Neuron (in vitro differentiated cells): ENCODE measurements around the gene TMOD1.
"Not testable (repeated sequence)": the region's sequence is repeated elsewhere in the genome, so short reads cannot be mapped to it uniquely, and the experiment has no call there.

Experiments
- H2AFZ ChIP-seq: one replicate; pipeline ENCODE4 v1.6.1; 2013; ENCODE audit warnings: low read depth, mild to moderate bottlenecking, inconsistent platforms, low read length, moderate library complexity
- H3K27me3 ChIP-seq: one replicate; pipeline ENCODE4 v1.6.1; 2013; ENCODE audit warnings: low read length; ENCODE audit not compliant: insufficient read depth
- H3K36me3 ChIP-seq: one replicate; pipeline ENCODE4 v1.6.1; 2013; ENCODE audit warnings: low read length; ENCODE audit not compliant: insufficient read depth
- H3K4me1 ChIP-seq: one replicate; pipeline ENCODE4 v1.6.1; 2013; ENCODE audit warnings: low read length; ENCODE audit not compliant: insufficient read depth
- H3K4me3 ChIP-seq: 2 replicates; pipeline ENCODE4 v1.5.1; 2013; ENCODE audit warnings: mild to moderate bottlenecking, low read length, moderate library complexity
- H3K9me3 ChIP-seq: one replicate; pipeline ENCODE4 v1.6.1; 2013; ENCODE audit warnings: low read length

TMOD1 gene

DNA sequence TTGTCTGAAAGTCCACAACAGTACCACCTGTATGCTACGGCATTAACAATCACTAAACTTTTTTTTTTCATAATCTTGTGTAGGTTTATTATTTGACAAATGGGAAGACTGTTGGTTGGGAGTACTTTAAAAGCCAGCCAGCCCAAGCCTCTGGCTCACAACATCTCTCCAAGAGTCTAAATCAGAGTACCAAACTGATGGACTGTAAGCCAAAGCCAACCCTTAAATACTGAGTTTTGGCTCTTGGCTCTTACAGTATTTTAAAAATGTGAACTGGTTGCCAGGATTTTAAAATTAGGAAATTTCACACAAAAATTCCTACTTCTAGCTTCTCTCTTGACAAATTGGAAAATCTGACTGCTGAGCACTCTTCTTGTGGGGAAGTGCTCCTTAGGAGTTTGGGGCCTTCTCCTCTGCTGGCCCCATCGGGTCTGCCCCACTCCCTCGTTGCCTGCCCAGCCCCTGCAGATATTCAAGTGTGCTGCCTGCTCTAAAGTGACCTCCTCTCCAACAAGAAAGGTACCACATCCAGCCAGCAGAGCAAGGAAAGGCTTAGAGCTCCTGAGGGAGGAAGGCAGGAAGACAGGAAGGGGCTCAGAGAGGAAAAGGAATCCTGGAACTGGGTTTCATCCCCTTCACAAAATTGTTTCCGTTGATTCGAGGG lies 21.8 kb upstream of the TMOD1 start:
- Histone ChIP-seq H3K27me3 (peaks cover 5% of the 10 kb centered on the region), H3K36me3 (no peaks in the 10 kb centered on the region), H3K4me3 (no peak overlapping the region), H3K4me1 (no peaks in the 10 kb centered on the region), H3K9me3 (peaks cover 2% of the 10 kb centered on the region), H2AFZ (no peak overlapping the region)

DNA sequence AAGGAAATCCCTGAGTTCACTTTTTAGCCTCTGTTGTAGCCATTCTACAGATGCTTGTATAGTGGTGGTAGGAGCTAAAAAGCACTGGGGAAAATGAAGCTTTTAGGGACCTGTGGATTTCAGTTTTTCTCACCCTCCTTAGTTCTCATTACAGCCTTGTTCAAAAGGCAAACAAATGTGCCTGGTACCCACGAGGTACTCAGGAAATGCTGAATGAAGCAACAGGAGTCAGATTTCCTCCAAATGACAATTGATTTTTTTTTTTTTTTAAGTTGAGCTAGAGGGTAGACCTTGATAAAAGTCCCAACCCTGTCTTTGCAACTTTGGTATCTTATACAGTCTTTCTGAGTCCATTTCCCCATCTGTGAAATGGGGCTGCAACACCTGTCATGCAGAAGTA lies 21.3 kb upstream of the TMOD1 start:
- Histone ChIP-seq H3K4me1 (no peaks in the 10 kb centered on the region), H3K27me3 (peaks cover 7% of the 10 kb centered on the region), H3K36me3 (no peaks in the 10 kb centered on the region), H3K9me3 (peaks cover 2% of the 10 kb centered on the region), H2AFZ (no peak overlapping the region), H3K4me3 (no peak overlapping the region)

DNA sequence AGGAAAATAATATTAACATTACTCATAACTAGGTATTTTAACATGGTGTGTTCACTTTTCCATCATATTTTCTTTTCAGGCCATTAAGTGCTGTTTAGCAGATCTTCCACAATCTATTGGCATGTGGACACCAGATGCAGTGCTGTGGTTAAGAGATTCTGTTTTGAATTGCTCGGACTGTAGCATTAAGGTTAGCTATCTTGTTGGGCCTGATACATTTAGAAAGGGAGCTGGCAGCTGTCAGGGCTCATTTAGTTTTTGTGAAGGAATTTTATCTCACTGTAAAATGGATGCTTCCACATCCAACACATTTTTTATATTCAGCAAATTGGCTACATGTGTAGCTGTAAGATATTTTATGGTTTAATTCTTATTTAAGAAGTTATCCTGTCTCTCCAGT lies 20.7 kb upstream of the TMOD1 start:
- Histone ChIP-seq H3K4me3 (no peak overlapping the region), H3K9me3 (peaks cover 2% of the 10 kb centered on the region), H3K4me1 (no peaks in the 10 kb centered on the region), H3K36me3 (no peaks in the 10 kb centered on the region), H2AFZ (no peak overlapping the region), H3K27me3 (peaks cover 7% of the 10 kb centered on the region)

DNA sequence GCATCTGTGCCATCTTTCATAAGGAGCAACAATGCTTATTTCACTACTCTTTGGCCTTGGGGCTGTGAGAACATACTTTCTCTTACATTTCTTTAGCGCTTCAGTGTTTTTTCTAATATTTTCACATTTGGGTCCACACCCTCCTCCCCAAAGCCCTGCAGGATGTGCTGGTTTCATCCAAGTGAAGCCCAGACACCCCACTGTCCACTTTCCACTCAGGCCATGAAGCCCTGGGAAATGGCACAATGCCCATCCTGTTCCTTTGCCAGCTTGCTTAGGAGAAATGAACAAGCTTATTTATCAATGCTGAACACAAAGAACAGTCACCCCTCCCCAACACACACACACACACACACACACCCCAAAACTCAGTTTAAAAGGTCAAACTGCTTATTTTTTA lies 17.3 kb upstream of the TMOD1 start:
- no peaks in the 10 kb centered on the region for H3K4me1 ChIP-seq
- H3K36me3 ChIP-seq, result no peaks in the 10 kb centered on the region
- peaks cover 2% of the 10 kb centered on the region for H3K9me3 ChIP-seq
- no peak overlapping the region for H3K4me3 ChIP-seq
- H2AFZ ChIP-seq, result no peak overlapping the region
- peaks cover 7% of the 10 kb centered on the region for H3K27me3 ChIP-seq

DNA sequence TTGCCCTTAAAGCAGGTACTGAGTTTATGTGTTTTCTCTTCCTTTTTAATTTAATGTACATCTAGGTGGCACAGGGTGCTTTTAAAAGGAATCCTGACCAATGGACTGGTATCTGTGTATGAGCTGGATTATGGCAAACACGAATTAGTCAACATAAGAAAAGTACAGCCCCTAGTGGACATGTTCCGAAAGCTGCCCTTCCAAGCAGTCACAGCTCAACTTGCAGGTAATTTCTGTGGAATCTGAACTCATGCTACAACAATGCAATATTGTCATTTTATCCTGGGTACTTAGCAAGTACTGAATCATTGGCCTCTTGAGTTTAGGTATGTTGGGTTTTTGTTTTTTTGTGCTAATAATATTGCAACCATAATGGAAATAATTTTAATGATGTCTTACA lies 14.4 kb upstream of the TMOD1 start:
- H3K27me3 ChIP-seq, result peaks cover 3% of the 10 kb centered on the region
- no peaks in the 10 kb centered on the region for H3K4me1 ChIP-seq

DNA sequence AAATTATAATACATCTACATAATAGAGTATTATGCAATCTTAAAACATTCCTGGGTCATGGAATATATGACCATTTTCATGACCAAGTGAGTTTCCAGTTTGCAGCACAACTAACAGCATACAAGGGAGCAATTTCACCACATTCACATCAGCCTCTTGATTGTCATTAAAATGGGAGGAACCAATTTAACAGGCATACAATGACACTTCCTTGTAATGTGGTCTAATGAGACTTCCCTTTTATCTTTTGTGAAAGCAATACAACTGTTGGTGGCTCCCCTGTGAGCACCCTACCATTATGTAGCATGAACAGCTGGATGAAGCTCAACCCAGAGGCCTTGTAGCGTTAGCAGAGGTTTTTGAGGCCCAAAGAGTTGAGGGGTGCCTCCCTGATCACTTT lies 13.6 kb upstream of the TMOD1 start:
- Histone ChIP-seq H3K4me1 (no peaks in the 10 kb centered on the region), H3K4me3 (no peak overlapping the region), H2AFZ (no peak overlapping the region), H3K36me3 (no peaks in the 10 kb centered on the region), H3K9me3 (peaks cover under 1% of the 10 kb centered on the region), H3K27me3 (peaks cover 3% of the 10 kb centered on the region)

More for the DNA sequence above, 14.4 kb upstream of the TMOD1 start:
- no peaks in the 10 kb centered on the region for H3K36me3 ChIP-seq
- H3K4me3 ChIP-seq, result no peak overlapping the region
- peaks cover 2% of the 10 kb centered on the region for H3K9me3 ChIP-seq
- H2AFZ ChIP-seq, result no peak overlapping the region

DNA sequence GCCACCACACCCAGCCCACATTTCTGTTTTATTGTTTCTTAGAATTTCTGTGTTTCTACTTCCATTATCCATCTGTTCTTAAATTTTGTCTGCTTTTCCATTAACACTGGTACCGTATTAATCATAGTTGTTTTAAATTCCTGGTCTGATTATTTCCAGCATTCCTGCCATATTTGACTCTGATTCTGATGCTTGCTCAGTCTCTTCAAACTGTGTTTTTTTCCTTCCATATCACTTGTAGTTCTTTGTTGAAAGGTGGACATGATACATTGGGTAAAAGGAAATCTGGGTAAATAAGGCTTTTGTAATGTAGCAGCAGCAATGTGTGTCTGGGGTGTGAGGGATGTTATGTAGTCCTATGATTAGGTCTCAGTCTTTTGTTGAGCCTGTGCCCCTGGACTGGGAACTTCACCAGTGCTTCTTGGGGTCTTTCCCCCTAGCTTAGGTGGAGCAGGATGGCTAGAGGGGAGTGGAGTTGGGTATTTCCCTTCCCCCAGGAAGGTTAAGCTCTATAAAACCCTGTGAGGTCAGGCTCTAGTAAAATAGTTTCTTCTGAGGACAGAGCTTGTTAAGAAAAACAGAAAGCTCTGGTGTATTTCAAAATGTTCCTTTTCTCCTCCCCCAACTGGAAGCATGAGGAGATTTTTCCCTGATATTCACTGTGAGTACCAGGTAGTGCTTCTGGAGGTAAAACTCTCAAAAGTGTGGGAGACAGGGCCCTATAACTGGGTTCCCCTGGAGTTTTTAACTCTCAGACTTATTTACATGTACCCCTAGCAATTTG lies 10.1 kb upstream of the TMOD1 start:
- Histone ChIP-seq H3K36me3 (no peaks in the 10 kb centered on the region), H3K4me3 (no peak overlapping the region), H3K4me1 (no peaks in the 10 kb centered on the region), H2AFZ (no peak overlapping the region), H3K9me3 (no peaks in the 10 kb centered on the region), H3K27me3 (no peaks in the 10 kb centered on the region)

DNA sequence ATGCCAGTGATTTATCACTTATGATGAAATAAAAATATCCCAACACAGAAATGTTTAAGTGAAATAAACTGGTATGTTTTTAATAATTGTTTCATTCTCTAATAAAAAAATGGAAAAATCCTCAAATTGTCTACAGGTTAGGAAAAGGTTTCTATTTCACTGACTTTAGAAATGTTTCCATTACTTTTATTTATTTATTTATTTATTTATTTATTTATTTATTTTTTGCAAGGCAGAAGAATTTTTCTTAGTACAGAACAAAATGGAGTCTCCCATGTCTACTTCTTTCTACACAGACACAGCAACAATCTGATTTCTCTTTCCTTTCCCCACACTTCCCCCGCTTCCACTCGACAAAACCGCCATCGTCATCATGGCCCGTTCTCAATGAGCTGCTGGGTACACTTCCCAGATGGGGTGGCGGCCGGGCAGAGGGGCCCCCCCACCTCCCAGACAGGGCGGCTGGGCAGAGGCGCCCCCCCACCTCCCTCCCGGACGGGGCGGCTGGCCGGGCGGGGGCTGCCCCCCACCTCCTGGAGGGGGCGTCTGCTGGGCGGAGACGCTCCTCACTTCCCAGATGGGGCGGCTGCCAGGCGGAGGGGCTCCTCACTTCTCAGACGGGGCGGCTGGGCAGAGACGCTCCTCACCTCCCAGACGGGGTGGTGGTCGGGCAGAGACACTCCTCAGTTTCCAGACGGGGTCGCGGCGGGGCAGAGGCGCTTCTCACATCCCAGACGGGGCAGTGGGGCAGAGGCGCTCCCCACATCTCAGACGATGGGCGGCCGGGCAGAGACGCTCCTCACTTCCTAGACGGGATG lies 3.7 kb upstream of the TMOD1 start:
- H3K9me3 ChIP-seq, H3K36me3 ChIP-seq, H2AFZ ChIP-seq, H3K4me3 ChIP-seq, H3K4me1 ChIP-seq: not testable (repeated sequence)
- H3K27me3 ChIP-seq, result peaks cover 34% of the 10 kb centered on the region

DNA sequence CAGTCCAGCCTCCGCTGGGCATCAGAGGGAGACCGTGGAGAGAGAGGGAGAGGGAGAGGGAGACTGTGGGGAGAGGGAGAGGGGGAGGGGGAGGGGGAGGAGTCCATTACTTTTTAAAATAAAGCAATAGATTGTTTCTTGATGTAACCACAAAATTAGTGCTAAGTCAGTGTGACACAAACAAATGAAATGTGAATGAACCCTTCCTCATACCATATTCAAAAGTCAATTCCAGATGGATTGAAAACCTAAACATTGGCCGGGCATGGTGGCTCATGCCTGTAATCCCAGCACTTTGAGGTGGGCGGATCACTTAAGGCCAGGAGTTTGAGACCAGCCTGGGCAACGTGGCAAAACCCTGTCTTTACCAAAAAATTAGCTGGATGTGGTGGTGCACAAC lies 2.6 kb upstream of the TMOD1 start:
- not testable (repeated sequence) for H3K9me3 ChIP-seq, H2AFZ ChIP-seq, H3K4me1 ChIP-seq, H3K4me3 ChIP-seq, H3K36me3 ChIP-seq
- peaks cover 45% of the 10 kb centered on the region for H3K27me3 ChIP-seq

DNA sequence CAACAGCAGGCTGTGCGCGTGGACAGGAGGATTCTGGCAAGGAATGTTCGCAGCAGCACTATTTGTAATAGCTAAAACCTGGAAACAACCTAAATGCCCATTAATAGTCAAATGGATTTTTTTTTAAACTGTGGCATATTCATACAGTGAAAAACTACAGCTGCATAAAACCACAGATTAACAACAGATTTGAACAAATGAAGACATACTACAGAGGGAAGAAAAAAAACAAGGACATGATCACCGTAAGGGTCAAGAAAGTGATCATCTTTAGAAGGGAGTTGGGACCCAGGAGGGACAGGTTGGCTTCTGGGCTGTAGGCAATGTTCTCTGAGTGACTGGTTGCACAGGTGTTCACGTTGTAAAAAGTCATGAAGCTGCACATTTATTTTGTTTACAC lies 1.2 kb upstream of the TMOD1 start:
- H2AFZ ChIP-seq, result no peak overlapping the region
- H3K27me3 ChIP-seq, result peaks cover 59% of the 10 kb centered on the region
- peaks cover 9% of the 10 kb centered on the region for H3K4me1 ChIP-seq
- H3K36me3 ChIP-seq, result no peaks in the 10 kb centered on the region
- H3K4me3 ChIP-seq, result no peak overlapping the region
- peaks cover 2% of the 10 kb centered on the region for H3K9me3 ChIP-seq

DNA sequence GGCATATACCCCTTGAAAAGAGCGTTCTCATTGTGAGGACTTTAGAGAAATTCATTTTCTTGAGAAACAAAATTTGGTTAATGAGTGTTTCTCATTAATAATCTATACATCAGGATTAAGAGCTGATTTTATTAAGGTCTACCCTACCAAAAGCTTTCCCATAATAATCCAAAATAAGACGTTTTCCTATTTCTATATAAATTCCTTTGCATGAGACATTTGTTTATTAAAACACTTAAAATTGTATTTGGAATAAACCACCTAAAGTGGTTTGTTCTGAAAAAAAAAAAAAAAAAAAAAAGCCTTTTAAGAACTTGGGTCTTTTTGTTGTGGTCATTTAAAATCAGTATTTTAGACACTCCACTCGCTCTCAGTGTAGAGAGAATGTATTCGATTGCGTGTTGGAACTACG lies 695 bp upstream of the TMOD1 start:
- peaks cover 2% of the 10 kb centered on the region for H3K9me3 ChIP-seq
- no peak overlapping the region for H3K4me3 ChIP-seq
- peaks cover 9% of the 10 kb centered on the region for H3K4me1 ChIP-seq
- no peak overlapping the region for H2AFZ ChIP-seq
- peaks cover 64% of the 10 kb centered on the region for H3K27me3 ChIP-seq
- H3K36me3 ChIP-seq, result no peaks in the 10 kb centered on the region

DNA sequence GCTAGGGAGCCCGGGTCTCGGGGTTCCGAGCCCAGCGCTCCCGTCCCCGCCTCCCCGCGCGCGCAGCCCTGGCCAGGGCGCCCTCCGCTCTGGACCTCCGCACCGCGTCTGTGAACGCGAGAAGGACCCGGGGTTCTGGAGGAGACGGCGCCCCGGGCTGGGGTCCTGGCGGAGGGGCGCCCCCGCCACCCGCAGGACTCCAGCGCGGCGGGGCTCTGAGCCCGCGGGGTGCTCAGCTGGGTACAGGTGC lies 431 bp downstream of the TMOD1 start:
- Histone ChIP-seq H3K4me3 (no peak overlapping the region), H3K27me3 (peaks cover 74% of the 10 kb centered on the region), H2AFZ (no peak overlapping the region), H3K4me1 (peaks cover 9% of the 10 kb centered on the region), H3K36me3 (no peaks in the 10 kb centered on the region), H3K9me3 (peaks cover 2% of the 10 kb centered on the region)

DNA sequence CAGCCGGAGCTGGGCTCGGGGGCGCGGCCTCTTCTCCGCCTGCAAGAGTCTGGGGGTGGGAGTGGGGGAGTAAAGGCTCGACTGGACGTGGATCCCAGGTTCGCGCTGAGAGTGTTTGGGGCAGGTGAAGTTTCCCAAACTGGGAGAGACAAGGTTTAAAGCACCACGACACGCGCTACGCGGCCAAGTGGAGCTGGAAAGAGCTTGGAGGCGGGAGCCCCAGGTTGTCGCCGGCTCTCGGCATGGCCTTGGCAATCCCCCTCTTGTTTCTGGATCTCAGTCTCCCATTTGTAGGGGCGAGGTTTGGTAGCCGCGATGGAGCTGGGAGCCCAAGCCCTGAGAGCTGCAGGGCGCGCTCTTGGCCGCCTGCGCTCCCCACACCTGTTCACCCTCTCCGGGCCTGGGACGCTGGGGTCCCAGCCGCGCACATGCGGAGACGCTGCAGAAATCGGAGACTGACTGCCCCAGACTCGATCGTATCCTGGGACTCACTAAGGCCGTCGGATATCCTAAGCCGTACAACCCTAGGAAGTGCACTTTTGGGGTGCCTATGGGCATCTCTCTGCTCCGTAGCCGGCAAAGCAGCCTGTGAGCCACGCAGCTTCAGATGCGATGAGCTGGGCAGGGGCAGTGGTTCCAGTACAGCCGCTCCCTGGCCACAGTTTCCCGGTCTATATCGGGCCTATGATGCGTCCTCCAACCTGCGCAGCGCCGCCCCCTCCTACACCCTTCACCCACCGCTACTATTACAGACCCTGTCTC lies 937 bp downstream of the TMOD1 start:
- Histone ChIP-seq H2AFZ (no peak overlapping the region), H3K27me3 (peaks cover 76% of the 10 kb centered on the region), H3K36me3 (no peaks in the 10 kb centered on the region), H3K4me1 (peaks cover 9% of the 10 kb centered on the region), H3K4me3 (no peak overlapping the region), H3K9me3 (peaks cover 2% of the 10 kb centered on the region)
